ENCODE results near the gene EGFL8. TPM values are rescaled to one million over a fixed set of nuclear protein-coding genes. Genes with fewer than 3 reads are reported as not detected.

EGFL8 gene
- total and polyA plus RNA-seq, 9 of the 15 experiments (the other 6 are each of a cell fraction or from before 2014, with no cell fraction given), result 2.2 to 47.4 (median 14.2) TPM

- TF ChIP-seq L3MBTL2 (IDR thresholded peaks at IDR 0.05) (no peak), POLR2A (conservative IDR thresholded peaks at IDR 0.05) (no peak), SAFB2 (IDR thresholded peaks at IDR 0.05; ENCODE audit: borderline replicate concordance, low read depth, low read length, severe bottlenecking) (no peak)
Observed at GRCh38 chr6:32174416-32174815, 10.0 kb downstream of the EGFL8 start (continued).

- H3K9me3 ChIP-seq (replicated peaks; ENCODE audit: control insufficient read depth, insufficient read depth, low read depth, low read length), result no peaks in the 10 kb centered on the region
- H3K36me3 ChIP-seq (ENCODE audit: control insufficient read depth, insufficient read depth, low read length), result peaks cover 35% of the 10 kb centered on the region; the same call in 2 of the 3 replicates
- peaks cover 21 to 45% of the 10 kb centered on the region in 2 experiments for H3K4me1 ChIP-seq (replicated peaks in 1 of 2; ENCODE audit: control insufficient read depth in 2 of 2, insufficient read depth in 2 of 2, low read length in 2 of 2)
- ATAC-seq (no peak), DNase-seq (ENCODE audit: extremely low read depth in 1 of 4, low spot score in 3 of 4) (peak in 1 of 4 experiments; percentile 24), FAIRE-seq (no peak)
- peak overlapping the region; percentile 81 to 95 for H3K9ac ChIP-seq (ENCODE audit: insufficient read depth in 1 of 2, low read depth in 2 of 2, low read length in 2 of 2)
- H3K4me2 ChIP-seq (ENCODE audit: insufficient read depth, low read length), result peak overlapping the region; percentile 88
- peak overlapping the region; percentile 68 for H3K27ac ChIP-seq (ENCODE audit: extremely low read depth, low read depth, low read length)
- H3K27me3 ChIP-seq (ENCODE audit: control insufficient read depth in 2 of 2, insufficient read depth in 2 of 2, low read length in 2 of 2), result no peaks in the 10 kb centered on the region
- H3K9me1 ChIP-seq (ENCODE audit: control insufficient read depth, insufficient read depth, low read length), result no peaks in the 10 kb centered on the region
- WGBS (ENCODE audit: insufficient coverage, low coverage, missing lambda C conversion rate), result 0% methylated on average over 2 of the region's 2 CpGs
- in situ Hi-C loops (cut with MboI), result no loop called here
- peak overlapping the region; percentile 45; the same call in 1 of the 2 replicates for H2AFZ ChIP-seq (ENCODE audit: low read depth, low read length)
- H3K4me3 ChIP-seq, result peak overlapping the region; percentile 88
- ChIA-PET CTCF (ENCODE audit: low intra/inter-chr PET ratio) (interaction anchor here (0.9 kb wide), 1 partner anchor 20 kb away, joined by 3 read pairs; no protein-coding TSS in a partner anchor), POLR2A (no interaction called here)
- H3K79me2 ChIP-seq (ENCODE audit: control insufficient read depth, insufficient read depth, low read length), result peaks cover 63% of the 10 kb centered on the region
- BruUV-seq (replicated peaks), result TSS peak; percentile 71
- intact Hi-C loops (cut with micrococcal nuclease), result loop anchor here (10.0 kb wide), 2 partner anchors 351 to 511 kb away; partner anchors contain the start of genes C6orf47, CSNK2B, GPANK1 and HSPA1B
- H4K20me1 ChIP-seq (replicated peaks; ENCODE audit: control insufficient read depth, insufficient read depth, low read length), result no peaks in the 10 kb centered on the region
- TF ChIP-seq ZNF830 (CRISPR knock-in tag; IDR thresholded peaks at IDR 0.05) (no peak), PRDM10 (IDR thresholded peaks at IDR 0.05; ENCODE audit: partially characterized antibody) (peak; percentile 10), YY1 (IDR thresholded peaks at IDR 0.05; ENCODE audit: borderline replicate concordance in 1 of 3, control insufficient read depth in 1 of 3, extremely low read depth in 1 of 3, insufficient read depth in 3 of 3, insufficient read length in 1 of 3, insufficient replicate concordance in 2 of 3, low read depth in 1 of 3, low read length in 2 of 3) (peak in 1 of 3 experiments; percentile 11), MLLT1 (IDR thresholded peaks at IDR 0.05) (no peak), ZBTB5 (IDR thresholded peaks at IDR 0.05) (0 out of 2 replicates have a peak, but pooled peaks have one; percentile 54), RBBP5 (IDR thresholded peaks at IDR 0.05; ENCODE audit: borderline replicate concordance, insufficient read depth, low read length, poor library complexity, severe bottlenecking) (no peak)
Observed at GRCh38 chr6:32175322-32175710, 10.9 kb downstream of the EGFL8 start.

All from K562 (cell line).